Endodermal cell (in vitro differentiated cells): Measurements from ENCODE around the gene LST1. TPM values are rescaled to one million over a fixed set of nuclear protein-coding genes. Genes with fewer than 3 reads are reported as not detected.

Experiments used
- DNase-seq: peaks from one replicate; pipeline ENCODE4 v3.0.0-alpha.2; 2017
- H3K27ac ChIP-seq: 2 replicates; pipeline ENCODE4 v1.5.1; 2013; ENCODE audit warnings: mild to moderate bottlenecking, low read depth, low read length, moderate library complexity
- H3K27me3 ChIP-seq: 2 replicates; pipeline ENCODE4 v1.6.1; 2013; ENCODE audit warnings: mild to moderate bottlenecking, low read length, moderate library complexity; ENCODE audit not compliant: insufficient read depth, control insufficient read depth, poor library complexity, severe bottlenecking
- H3K36me3 ChIP-seq: 2 replicates; pipeline ENCODE4 v1.7.0; 2013; ENCODE audit warnings: mild to moderate bottlenecking, low read length, moderate library complexity; ENCODE audit not compliant: control insufficient read depth, insufficient read depth
- H3K4me1 ChIP-seq: one replicate; pipeline ENCODE4 v1.7.0; 2013; ENCODE audit warnings: low read length; ENCODE audit not compliant: control insufficient read depth, insufficient read depth
- H3K4me3 ChIP-seq: 2 replicates; pipeline ENCODE4 v1.5.1; 2013; ENCODE audit warnings: mild to moderate bottlenecking, low read length, moderate library complexity
- H3K9ac ChIP-seq: 2 replicates; pipeline ENCODE4 v1.6.1; 2013; ENCODE audit warnings: mild to moderate bottlenecking, low read length, moderate library complexity; ENCODE audit not compliant: poor library complexity, severe bottlenecking; ENCODE audit errors: extremely low read depth
- H3K9me3 ChIP-seq: 2 replicates; pipeline ENCODE4 v1.6.1; 2013; ENCODE audit warnings: mild to moderate bottlenecking, low read length, moderate library complexity; ENCODE audit not compliant: control insufficient read depth
- H3K27ac Mint-ChIP-seq: 2 replicates; pipeline ENCODE4 v1.8.0; 2020; ENCODE audit warnings: mixed read lengths
- H3K27me3 Mint-ChIP-seq: 2 replicates; pipeline ENCODE4 v1.8.0; 2021; ENCODE audit warnings: mild to moderate bottlenecking, mixed read lengths; ENCODE audit not compliant: insufficient read depth
- H3K36me3 Mint-ChIP-seq: 2 replicates; pipeline ENCODE4 v1.8.0; 2020; ENCODE audit warnings: low read depth, mixed read lengths
- H3K4me1 Mint-ChIP-seq: 2 replicates; pipeline ENCODE4 v1.8.0; 2020; ENCODE audit warnings: mixed read lengths
- H3K4me3 Mint-ChIP-seq: 2 replicates; pipeline ENCODE4 v1.8.0; 2020; ENCODE audit warnings: mild to moderate bottlenecking, moderate library complexity, mixed read lengths
- H3K9me3 Mint-ChIP-seq: 2 replicates; pipeline ENCODE4 v1.8.0; 2020; ENCODE audit warnings: mild to moderate bottlenecking, mixed read lengths
- CTCF ChIP-seq: fragments of 200-600 bp; sonication (generic); conservative IDR thresholded peaks from 2 replicates; pipeline ENCODE4 v1.5.0; 2021; ENCODE audit warnings: antibody characterized with exemption, mild to moderate bottlenecking
- WGBS, 2 experiments: methylation state at CpG; one replicate each; pipeline versions ENCODE4 v1.1.5 to v1.1.7; 2013; ENCODE audit warnings: missing lambda C conversion rate in 2 of 2, mixed read lengths in 1 of 2; ENCODE audit not compliant: insufficient coverage in 1 of 2, insufficient read length in 1 of 2; 5-methylcytosine and 5-hydroxymethylcytosine counted together
- total RNA-seq, 2 donors: library from RNA; stranded (reverse); fragmentation: NEBNext Ultra II Directional in 1 of 2; extraction: Animal tissue kit (Norgen Biotek cat#: 25700) in 1 of 2; gene quantifications; 2 replicates in 1 of 2; 3 replicates in 1 of 2; pipeline ENCODE4 v1.2.1, GENCODE V29; 2021

Gene LST1
- total RNA-seq, 2 donors from 2014 or later: not detected

GRCh38 chr6:31632279-31632946 is 46.3 kb downstream of the LST1 start:
- H3K27ac Mint-ChIP-seq: peak overlapping the region; percentile 44
- H3K27ac ChIP-seq: peak overlapping the region; percentile 24
- H3K9ac ChIP-seq: no peak overlapping the region

GRCh38 chr6:31633447-31633846 is 47.4 kb downstream of the LST1 start:
- H3K27me3 Mint-ChIP-seq: no peaks in the 10 kb centered on the region
- DNase-seq: no peak
- H3K4me1 Mint-ChIP-seq: no peaks in the 10 kb centered on the region
- H3K36me3 Mint-ChIP-seq: peaks cover 88% of the 10 kb centered on the region
- Histone ChIP-seq H3K4me3 (no peak overlapping the region), H3K27me3 (no peaks in the 10 kb centered on the region), H3K9me3 (no peaks in the 10 kb centered on the region), H3K27ac (no peak overlapping the region), H3K36me3 (peaks cover 93% of the 10 kb centered on the region), H3K9ac (no peak overlapping the region), H3K4me1 (no peaks in the 10 kb centered on the region)
- H3K27ac Mint-ChIP-seq: no peak overlapping the region
- no peak for TF ChIP-seq CTCF
- no peak overlapping the region for H3K4me3 Mint-ChIP-seq
- H3K9me3 Mint-ChIP-seq: no peaks in the 10 kb centered on the region
- WGBS, 2 experiments: 83 to 97% methylated on average over 1 to 7 of the region's 7 CpGs

More at GRCh38 chr6:31632279-31632946, 46.3 kb downstream of the LST1 start:
- no peak overlapping the region for H3K4me3 ChIP-seq
- H3K9me3 Mint-ChIP-seq: no peaks in the 10 kb centered on the region
- peaks cover 95% of the 10 kb centered on the region for H3K36me3 ChIP-seq
- H3K27me3 Mint-ChIP-seq: no peaks in the 10 kb centered on the region
- peaks cover 92% of the 10 kb centered on the region for H3K36me3 Mint-ChIP-seq
- no peaks in the 10 kb centered on the region for H3K9me3 ChIP-seq
- DNase-seq: no peak
- no peaks in the 10 kb centered on the region for H3K4me1 ChIP-seq
- TF ChIP-seq CTCF: no peak
- 93 to 96% methylated on average over 15 to 26 of the region's 26 CpGs for WGBS, 2 experiments
- no peak overlapping the region for H3K4me3 Mint-ChIP-seq
- H3K4me1 Mint-ChIP-seq: no peaks in the 10 kb centered on the region
- H3K27me3 ChIP-seq: no peaks in the 10 kb centered on the region

- WGBS, 2 experiments: 92% methylated on average over 3 of the region's 3 CpGs; no CpG with 5 or more reads in 1 of the 2 experiments
- no peak overlapping the region for H3K4me3 Mint-ChIP-seq
- H3K27ac Mint-ChIP-seq: peak overlapping the region; percentile 66
- H3K4me3 ChIP-seq: no peak overlapping the region
- no peaks in the 10 kb centered on the region for H3K4me1 Mint-ChIP-seq
- peaks cover 93% of the 10 kb centered on the region for H3K36me3 ChIP-seq
- H3K9me3 ChIP-seq: no peaks in the 10 kb centered on the region
- H3K27me3 Mint-ChIP-seq: no peaks in the 10 kb centered on the region
- DNase-seq: no peak
- peaks cover 86% of the 10 kb centered on the region for H3K36me3 Mint-ChIP-seq
- no peaks in the 10 kb centered on the region for H3K27me3 ChIP-seq
- no peaks in the 10 kb centered on the region for H3K9me3 Mint-ChIP-seq
- no peak overlapping the region for H3K9ac ChIP-seq
- TF ChIP-seq CTCF: no peak
- no peak overlapping the region for H3K27ac ChIP-seq
- no peaks in the 10 kb centered on the region for H3K4me1 ChIP-seq
These were observed 48.1 kb downstream of the LST1 start for GRCh38 chr6:31634131-31634530.
